HFF-Myc (cell line): ENCODE measurements around the gene OTOP3.

Experiments used
- DNase-seq: peaks from one replicate; pipeline ENCODE4 v3.0.0-alpha.2; 2011; ENCODE audit warnings: low read depth; ENCODE audit errors: extremely low read depth
- H3K4me3 ChIP-seq: replicated peaks from 2 replicates; pipeline ENCODE4 v1.5.1; 2011; ENCODE audit warnings: low read depth, mild to moderate bottlenecking, control low read depth, low read length
- TF ChIP-seq, protein P1 (sequence below): IDR thresholded peaks from 2 replicates; pipeline ENCODE4 v1.5.1; 2012; ENCODE audit warnings: mild to moderate bottlenecking, low read depth, low read length, control low read depth; ENCODE audit errors: missing control alignments

The OTOP3 gene

DNA sequence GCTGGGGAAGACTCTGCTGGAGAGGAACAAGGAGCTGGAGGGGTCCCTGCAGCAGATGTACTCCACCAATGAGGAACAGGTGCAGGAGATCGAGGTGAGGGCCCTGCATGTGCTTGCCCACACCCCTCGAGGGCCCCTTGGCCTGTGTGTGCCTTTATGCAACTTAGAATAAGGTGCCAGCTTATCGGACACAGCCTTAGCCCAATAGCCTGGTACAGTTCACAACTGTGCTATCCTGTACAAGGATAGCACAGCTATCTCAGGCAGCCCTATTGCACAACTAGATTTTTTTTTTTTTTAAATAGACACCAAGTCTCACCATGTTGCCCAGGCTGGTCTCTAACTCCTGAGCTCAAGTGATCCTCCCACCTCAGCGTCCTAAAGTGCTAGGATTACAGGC is 63.8 kb downstream of the OTOP3 start:
- TF ChIP-seq, protein P1, sequence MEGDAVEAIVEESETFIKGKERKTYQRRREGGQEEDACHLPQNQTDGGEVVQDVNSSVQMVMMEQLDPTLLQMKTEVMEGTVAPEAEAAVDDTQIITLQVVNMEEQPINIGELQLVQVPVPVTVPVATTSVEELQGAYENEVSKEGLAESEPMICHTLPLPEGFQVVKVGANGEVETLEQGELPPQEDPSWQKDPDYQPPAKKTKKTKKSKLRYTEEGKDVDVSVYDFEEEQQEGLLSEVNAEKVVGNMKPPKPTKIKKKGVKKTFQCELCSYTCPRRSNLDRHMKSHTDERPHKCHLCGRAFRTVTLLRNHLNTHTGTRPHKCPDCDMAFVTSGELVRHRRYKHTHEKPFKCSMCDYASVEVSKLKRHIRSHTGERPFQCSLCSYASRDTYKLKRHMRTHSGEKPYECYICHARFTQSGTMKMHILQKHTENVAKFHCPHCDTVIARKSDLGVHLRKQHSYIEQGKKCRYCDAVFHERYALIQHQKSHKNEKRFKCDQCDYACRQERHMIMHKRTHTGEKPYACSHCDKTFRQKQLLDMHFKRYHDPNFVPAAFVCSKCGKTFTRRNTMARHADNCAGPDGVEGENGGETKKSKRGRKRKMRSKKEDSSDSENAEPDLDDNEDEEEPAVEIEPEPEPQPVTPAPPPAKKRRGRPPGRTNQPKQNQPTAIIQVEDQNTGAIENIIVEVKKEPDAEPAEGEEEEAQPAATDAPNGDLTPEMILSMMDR: no peak
- DNase-seq: no peak

More for the DNA sequence above, 63.8 kb downstream of the OTOP3 start:
- H3K4me3 ChIP-seq: no peak overlapping the region
